Activated naive CD8-positive, alpha-beta T cell treated with anti-CD3 and anti-CD28 coated beads, Interleukin-2, amount 10 ng/mL, durations not matched to agents 7 days and 5 days (primary cell): ENCODE results near the gene ZSCAN5A. TPM values are rescaled to one million over a fixed set of nuclear protein-coding genes. Genes with fewer than 3 reads are reported as not detected.
"Not testable (repeated sequence)": the region's sequence is repeated elsewhere in the genome, so short reads cannot be mapped to it uniquely, and the experiment has no call there.

Source experiments
- ATAC-seq: fragments of 150-1000 bp; cut with Tn5 transposase; one replicate; pipeline ENCODE4 v1.10.0; 2021; ENCODE audit warnings: low read depth, moderate library complexity
- POLR2A ChIA-PET: fragments of 350-600 bp; sonication (Branson Sonifier 250); formaldehyde crosslinking; loops from one replicate; lab custom pipeline; 2021; ENCODE audit warnings: antibody characterized with exemption; lab: Charles Lee
- DNase-seq: peaks from one replicate; pipeline ENCODE4 v3.0.0; 2021
- H3K27ac Mint-ChIP-seq: one replicate; pipeline ENCODE4 v1.8.0; 2022; ENCODE audit warnings: mild to moderate bottlenecking, mixed read lengths
- H3K27me3 Mint-ChIP-seq: one replicate; pipeline ENCODE4 v1.8.0; 2022; ENCODE audit warnings: mild to moderate bottlenecking, moderate library complexity, mixed read lengths
- H3K36me3 Mint-ChIP-seq: one replicate; pipeline ENCODE4 v1.8.0; 2021; ENCODE audit warnings: mild to moderate bottlenecking, mixed read lengths
- H3K4me1 Mint-ChIP-seq: one replicate; pipeline ENCODE4 v1.8.0; 2021; ENCODE audit warnings: mixed read lengths
- H3K4me3 Mint-ChIP-seq: one replicate; pipeline ENCODE4 v1.8.0; 2022; ENCODE audit warnings: mild to moderate bottlenecking, moderate library complexity, mixed read lengths
- H3K9me3 Mint-ChIP-seq: one replicate; pipeline ENCODE4 v1.8.0; 2021; ENCODE audit warnings: mixed read lengths
- total RNA-seq, 2 experiments: library from RNA; stranded (reverse); gene quantifications; one replicate each; pipeline ENCODE4 v1.2.3, GENCODE V29; 2021

ZSCAN5A gene
- total RNA-seq, 2 experiments from 2014 or later: 9.7 to 11.7 TPM

- H3K4me1 Mint-ChIP-seq, POLR2A ChIA-PET, H3K27me3 Mint-ChIP-seq, ATAC-seq, H3K4me3 Mint-ChIP-seq, DNase-seq, H3K36me3 Mint-ChIP-seq, H3K9me3 Mint-ChIP-seq, H3K27ac Mint-ChIP-seq: not testable (repeated sequence)
These were observed 107.1 kb downstream of the ZSCAN5A start for GRCh38 chr19:56207581-56207980.

GRCh38 chr19:56201973-56202372 lies 112.7 kb downstream of the ZSCAN5A start, which contains the start of gene ZSCAN5C:
TSS of gene ZSCAN5C (plus strand) at chr19:56202273. CDS start at chr19:56205914, 3,641 bp downstream.
- no peak for ATAC-seq
- H3K36me3 Mint-ChIP-seq: no peaks in the 10 kb centered on the region

DNA sequence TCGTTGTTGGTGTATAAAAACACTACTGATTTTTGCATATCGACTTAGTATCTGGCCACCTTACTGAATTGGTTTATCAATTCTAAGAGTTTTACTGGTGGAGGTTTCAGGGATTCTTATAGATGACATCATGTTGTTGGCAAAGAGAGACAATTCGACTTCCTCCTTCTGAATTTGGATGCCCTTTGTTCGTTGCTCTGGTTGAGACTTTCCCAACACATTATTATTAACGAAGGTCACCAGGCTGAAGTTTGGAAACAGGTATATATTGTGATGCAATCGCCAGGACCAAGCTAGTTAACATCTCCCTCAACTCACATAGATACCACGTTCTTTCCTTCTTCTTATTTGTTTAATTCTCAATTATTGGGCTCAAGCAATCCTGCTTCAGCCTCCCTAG lies 115.0 kb downstream of the ZSCAN5A start:
- no peak overlapping the region for H3K4me3 Mint-ChIP-seq
- peaks cover 7% of the 10 kb centered on the region for H3K27me3 Mint-ChIP-seq
- no peak overlapping the region for H3K27ac Mint-ChIP-seq
- no peaks in the 10 kb centered on the region for H3K9me3 Mint-ChIP-seq
- H3K36me3 Mint-ChIP-seq: no peaks in the 10 kb centered on the region
- POLR2A ChIA-PET: no interaction called here
- no peaks in the 10 kb centered on the region for H3K4me1 Mint-ChIP-seq
- no peak for ATAC-seq
- DNase-seq: no peak

More at GRCh38 chr19:56201973-56202372, 112.7 kb downstream of the ZSCAN5A start, which contains the start of gene ZSCAN5C:
- Mint-ChIP-seq H3K9me3 (no peaks in the 10 kb centered on the region), H3K27ac (no peak within 1 kb of the TSS), H3K4me1 (no peaks in the 10 kb centered on the region), H3K27me3 (peaks cover 10% of the 10 kb centered on the region), H3K4me3 (no peak within 1 kb of the TSS)
- POLR2A ChIA-PET: no interaction called here
- DNase-seq: no peak

GRCh38 chr19:56197646-56198045 lies 117.0 kb downstream of the ZSCAN5A start, which contains the start of gene ZSCAN5B:
TSS of gene ZSCAN5B (minus strand) at chr19:56197783. CDS start at chr19:56193052, 4,731 bp downstream.
- H3K36me3 Mint-ChIP-seq, H3K27ac Mint-ChIP-seq, ATAC-seq, POLR2A ChIA-PET, H3K4me1 Mint-ChIP-seq, DNase-seq, H3K9me3 Mint-ChIP-seq, H3K27me3 Mint-ChIP-seq, H3K4me3 Mint-ChIP-seq: not testable (repeated sequence)

DNA sequence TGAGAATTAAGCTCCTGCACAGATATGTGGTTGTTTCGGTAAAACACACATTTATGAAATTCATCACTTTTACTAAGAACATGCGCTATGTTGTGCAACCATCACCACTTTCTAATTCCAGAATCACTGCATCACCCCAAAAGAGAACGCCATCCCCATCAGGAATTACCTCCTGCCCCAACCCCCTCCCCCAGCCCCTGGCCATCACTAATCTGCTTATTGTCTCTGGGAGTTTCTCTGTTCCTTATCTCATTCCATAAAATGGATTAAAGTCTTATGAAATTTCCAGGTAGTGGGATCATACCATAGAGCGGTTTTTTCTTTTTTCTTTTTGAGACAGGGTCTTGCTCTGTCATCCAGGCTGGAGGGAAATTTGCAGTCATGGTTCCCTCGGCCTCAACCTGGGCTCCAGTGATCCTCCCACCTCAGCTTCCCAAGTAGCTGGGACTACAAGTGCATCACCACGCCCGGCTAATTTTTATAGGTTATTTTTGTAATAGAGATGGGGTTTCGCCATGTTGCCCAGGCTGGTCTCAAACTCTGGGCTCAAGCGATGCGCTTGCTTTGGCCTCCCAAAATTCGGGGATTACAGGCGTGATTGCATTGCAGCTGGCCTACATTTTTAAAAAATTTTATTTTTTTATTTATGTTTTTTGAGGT lies 120.5 kb downstream of the ZSCAN5A start:
- H3K27ac Mint-ChIP-seq: no peak overlapping the region
- H3K4me1 Mint-ChIP-seq: no peaks in the 10 kb centered on the region
- no peak for ATAC-seq
- no peaks in the 10 kb centered on the region for H3K9me3 Mint-ChIP-seq
- no peaks in the 10 kb centered on the region for H3K27me3 Mint-ChIP-seq
- POLR2A ChIA-PET: no interaction called here
- no peaks in the 10 kb centered on the region for H3K36me3 Mint-ChIP-seq
- no peak overlapping the region for H3K4me3 Mint-ChIP-seq
- DNase-seq: no peak

DNA sequence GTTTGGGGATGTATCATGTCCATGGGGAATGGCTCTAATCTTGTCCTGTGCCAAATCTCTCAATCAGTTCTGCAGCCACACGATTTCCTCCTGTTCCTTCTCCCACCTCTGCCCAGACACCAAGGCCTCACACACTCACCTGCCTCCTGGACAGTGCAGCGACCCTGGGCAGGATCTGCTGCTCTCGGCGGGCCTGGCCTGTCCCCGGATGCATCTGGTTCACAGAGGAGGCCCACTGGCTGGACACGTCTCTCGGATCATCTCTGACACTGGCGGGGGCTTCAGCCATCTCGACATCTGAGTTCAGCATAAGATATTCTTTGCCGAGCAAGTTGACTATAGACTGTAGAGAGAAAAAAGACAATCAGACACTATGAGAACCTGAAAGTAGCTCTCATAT lies 122.9 kb downstream of the ZSCAN5A start:
- Mint-ChIP-seq H3K4me1 (no peaks in the 10 kb centered on the region), H3K27ac (no peak overlapping the region), H3K27me3 (no peaks in the 10 kb centered on the region), H3K9me3 (no peaks in the 10 kb centered on the region), H3K4me3 (no peak overlapping the region), H3K36me3 (no peaks in the 10 kb centered on the region)
- ATAC-seq: no peak
- POLR2A ChIA-PET: no interaction called here
- DNase-seq: no peak

- no peak overlapping the region for H3K4me3 Mint-ChIP-seq
- no peaks in the 10 kb centered on the region for H3K27me3 Mint-ChIP-seq
- peaks cover under 1% of the 10 kb centered on the region for H3K4me1 Mint-ChIP-seq
- no peak for ATAC-seq
- POLR2A ChIA-PET: no interaction called here
- DNase-seq: no peak
- H3K27ac Mint-ChIP-seq: no peak overlapping the region
- H3K36me3 Mint-ChIP-seq: no peaks in the 10 kb centered on the region
- H3K9me3 Mint-ChIP-seq: no peaks in the 10 kb centered on the region
These were observed 123.5 kb downstream of the ZSCAN5A start for GRCh38 chr19:56191115-56191514.

GRCh38 chr19:56189785-56190184 lies 124.9 kb downstream of the ZSCAN5A start:
- DNase-seq (no peak), ATAC-seq (no peak)
- Mint-ChIP-seq H3K4me1 (peaks cover 6% of the 10 kb centered on the region), H3K4me3 (no peak overlapping the region), H3K27me3 (peaks cover 4% of the 10 kb centered on the region), H3K27ac (no peak overlapping the region), H3K36me3 (no peaks in the 10 kb centered on the region), H3K9me3 (no peaks in the 10 kb centered on the region)
- POLR2A ChIA-PET: no interaction called here

DNA sequence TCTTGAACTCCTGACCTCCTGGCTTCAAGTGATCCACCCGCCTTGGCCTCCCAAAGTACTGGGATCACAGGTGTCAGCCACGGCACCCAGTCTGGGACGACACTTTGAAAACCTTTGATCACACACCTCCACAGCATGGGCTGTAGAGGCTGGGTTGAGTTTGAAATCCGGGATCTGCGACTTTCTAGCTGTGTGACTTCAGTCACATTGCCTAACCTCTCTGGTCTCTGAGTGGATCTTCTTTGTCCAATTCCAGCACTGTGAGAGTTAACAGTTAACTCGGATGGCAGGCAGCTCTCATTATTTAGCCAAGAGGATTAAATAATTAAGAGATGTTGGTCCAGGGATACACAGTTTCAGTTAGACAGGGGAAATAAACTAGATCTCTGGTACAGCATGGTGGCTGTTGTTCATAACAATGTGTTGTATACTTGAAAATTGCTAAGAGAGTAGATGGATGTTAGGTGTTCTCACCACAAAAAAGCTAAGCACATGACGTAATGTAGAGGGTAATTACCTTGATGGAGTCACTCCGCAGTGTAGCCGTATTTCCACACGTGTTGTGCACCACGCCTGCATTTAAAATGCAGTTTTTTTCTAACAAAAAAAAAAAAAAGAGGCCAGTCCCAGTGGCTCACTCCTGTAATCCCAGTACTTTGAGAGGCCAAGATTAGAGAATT lies 136.9 kb downstream of the ZSCAN5A start:
- no peaks in the 10 kb centered on the region for H3K36me3 Mint-ChIP-seq
- H3K9me3 Mint-ChIP-seq: no peaks in the 10 kb centered on the region
- H3K4me3 Mint-ChIP-seq: no peak overlapping the region
- no peak for ATAC-seq
- DNase-seq: no peak
- no peaks in the 10 kb centered on the region for H3K4me1 Mint-ChIP-seq
- H3K27ac Mint-ChIP-seq: no peak overlapping the region
- H3K27me3 Mint-ChIP-seq: no peaks in the 10 kb centered on the region
- POLR2A ChIA-PET: no interaction called here

DNA sequence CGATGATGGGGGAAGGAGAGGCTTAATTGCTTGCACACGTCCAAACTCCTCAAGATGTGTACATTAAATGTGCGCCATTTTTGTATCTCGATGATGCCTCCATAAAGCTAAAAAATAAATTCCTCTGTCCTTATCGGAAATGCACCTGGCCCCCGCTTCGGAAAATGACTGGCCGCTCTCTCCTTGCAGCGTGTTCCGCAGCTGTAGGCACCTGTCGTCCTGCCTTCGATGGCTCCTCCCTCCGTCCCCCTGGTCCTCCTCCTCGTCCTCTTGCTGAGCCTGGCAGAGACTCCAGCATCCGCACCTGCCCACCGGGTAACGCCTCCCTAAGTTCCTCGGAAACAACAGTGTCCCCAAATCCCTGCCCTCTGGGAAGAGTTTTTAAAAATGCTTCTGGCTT lies 137.8 kb downstream of the ZSCAN5A start:
- H3K4me3 Mint-ChIP-seq: no peak overlapping the region
- no peak for DNase-seq
- no peak for ATAC-seq

GRCh38 chr19:56176310-56176709 lies 138.3 kb downstream of the ZSCAN5A start:
- H3K4me3 Mint-ChIP-seq, H3K4me1 Mint-ChIP-seq, H3K36me3 Mint-ChIP-seq, H3K27ac Mint-ChIP-seq, H3K9me3 Mint-ChIP-seq, DNase-seq, H3K27me3 Mint-ChIP-seq, POLR2A ChIA-PET, ATAC-seq: not testable (repeated sequence)

More for the DNA sequence above, 137.8 kb downstream of the ZSCAN5A start:
- H3K4me1 Mint-ChIP-seq: peaks cover 1% of the 10 kb centered on the region
- peaks cover 1% of the 10 kb centered on the region for H3K27me3 Mint-ChIP-seq
- no peaks in the 10 kb centered on the region for H3K36me3 Mint-ChIP-seq
- H3K9me3 Mint-ChIP-seq: no peaks in the 10 kb centered on the region
- POLR2A ChIA-PET: no interaction called here
- no peak overlapping the region for H3K27ac Mint-ChIP-seq

- H3K27me3 Mint-ChIP-seq, POLR2A ChIA-PET, DNase-seq, ATAC-seq, H3K9me3 Mint-ChIP-seq, H3K4me3 Mint-ChIP-seq, H3K27ac Mint-ChIP-seq, H3K36me3 Mint-ChIP-seq, H3K4me1 Mint-ChIP-seq: not testable (repeated sequence)
These were observed 138.8 kb downstream of the ZSCAN5A start, which contains the start of gene GALP for GRCh38 chr19:56175861-56176307. TSS of gene GALP (plus strand) at chr19:56176008. CDS start at chr19:56177109, 1,101 bp downstream.

- POLR2A ChIA-PET: no interaction called here
- Mint-ChIP-seq H3K4me3 (no peak overlapping the region), H3K27me3 (peaks cover 2% of the 10 kb centered on the region), H3K9me3 (no peaks in the 10 kb centered on the region), H3K36me3 (no peaks in the 10 kb centered on the region), H3K27ac (no peak overlapping the region), H3K4me1 (peaks cover 3% of the 10 kb centered on the region)
- ATAC-seq (no peak), DNase-seq (no peak)
These were observed 140.1 kb downstream of the ZSCAN5A start for GRCh38 chr19:56174550-56174949.

- Mint-ChIP-seq H3K27ac (no peak overlapping the region), H3K4me1 (peaks cover 3% of the 10 kb centered on the region), H3K4me3 (no peak overlapping the region), H3K27me3 (peaks cover 2% of the 10 kb centered on the region), H3K9me3 (no peaks in the 10 kb centered on the region), H3K36me3 (no peaks in the 10 kb centered on the region)
- DNase-seq (no peak), ATAC-seq (no peak)
- POLR2A ChIA-PET: no interaction called here
These were observed 140.6 kb downstream of the ZSCAN5A start for GRCh38 chr19:56174086-56174485.
